Measurements from ENCODE around the gene DOCK9.

DNA sequence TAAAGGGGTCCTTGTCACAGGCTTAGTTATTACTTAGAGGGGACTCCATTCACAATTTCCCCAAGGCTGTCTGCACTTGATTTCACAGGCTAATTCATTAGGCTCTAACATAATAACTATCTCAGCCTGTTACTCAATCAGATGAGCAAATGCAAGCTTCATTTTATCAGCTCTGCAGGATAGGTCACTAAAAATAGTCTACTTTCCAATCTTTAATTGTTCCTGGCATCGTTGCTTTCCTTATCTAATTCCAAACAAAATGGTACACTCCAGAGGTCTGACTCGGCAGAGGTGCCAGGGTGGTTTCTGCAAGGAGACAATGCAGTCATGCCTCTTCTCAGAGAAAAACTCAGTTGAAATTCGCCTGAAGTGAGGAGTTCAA is 155.6 kb downstream of the DOCK9 start:
- TF ChIP-seq CTCF (IDR thresholded peaks at IDR 0.05) = no peak
- TF ChIP-seq POLR2A (IDR thresholded peaks at IDR 0.05) = no peak
- no peak for TF ChIP-seq POLR2AphosphoS5 (IDR thresholded peaks at IDR 0.05)

All from suprapubic skin (tissue), 4 donors.